CD4-positive, alpha-beta T cell treated with Interleukin-17A for 1 hour (primary cell): Measurements from ENCODE around the gene HNRNPR.
"Not testable (repeated sequence)": the region's sequence is repeated elsewhere in the genome, so short reads cannot be mapped to it uniquely, and the experiment has no call there.

ENCODE experiments used
- DNase-seq: peaks from one replicate; pipeline ENCODE4 v3.0.0-alpha.2; 2020

The HNRNPR gene

DNA sequence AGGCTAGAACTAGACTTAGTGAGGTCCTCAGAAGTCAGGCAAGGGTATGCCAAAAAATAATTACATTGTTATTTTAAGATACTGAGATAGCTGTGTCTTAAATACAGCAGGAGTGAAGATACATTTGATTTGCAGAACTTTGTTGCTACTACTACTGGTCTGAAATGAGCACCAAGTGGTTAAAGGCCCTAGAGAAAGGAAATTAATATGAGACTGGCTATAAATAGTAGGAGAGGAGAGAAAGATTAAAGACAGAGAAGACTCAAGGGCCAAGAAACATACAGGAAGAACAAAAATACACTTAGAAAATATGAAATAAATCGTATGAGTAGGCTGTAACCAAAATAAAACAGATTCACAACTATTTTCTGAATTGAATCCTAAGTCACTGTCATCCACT is 21.3 kb downstream of the HNRNPR start:
- DNase-seq, result no peak

DNA sequence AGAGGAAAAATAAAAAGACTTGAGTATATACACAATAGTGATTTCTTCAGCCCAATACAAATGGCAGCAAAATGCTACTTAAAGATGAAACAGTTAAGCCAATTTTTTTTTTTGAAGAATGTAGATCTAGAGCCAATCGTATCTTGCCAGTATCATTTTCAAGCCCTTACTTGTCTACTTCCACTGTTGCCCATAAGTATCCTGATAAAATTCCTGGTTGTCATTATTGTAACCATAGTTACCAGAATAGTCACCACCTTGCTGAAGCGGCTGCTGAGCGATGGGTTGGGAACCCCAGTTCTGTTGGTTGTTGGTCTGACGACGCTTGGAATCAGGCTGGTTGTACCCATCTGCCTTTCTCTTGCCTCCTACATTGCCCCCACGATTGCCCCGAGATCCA is 33.8 kb downstream of the HNRNPR start:
- DNase-seq, result not testable (repeated sequence)

DNA sequence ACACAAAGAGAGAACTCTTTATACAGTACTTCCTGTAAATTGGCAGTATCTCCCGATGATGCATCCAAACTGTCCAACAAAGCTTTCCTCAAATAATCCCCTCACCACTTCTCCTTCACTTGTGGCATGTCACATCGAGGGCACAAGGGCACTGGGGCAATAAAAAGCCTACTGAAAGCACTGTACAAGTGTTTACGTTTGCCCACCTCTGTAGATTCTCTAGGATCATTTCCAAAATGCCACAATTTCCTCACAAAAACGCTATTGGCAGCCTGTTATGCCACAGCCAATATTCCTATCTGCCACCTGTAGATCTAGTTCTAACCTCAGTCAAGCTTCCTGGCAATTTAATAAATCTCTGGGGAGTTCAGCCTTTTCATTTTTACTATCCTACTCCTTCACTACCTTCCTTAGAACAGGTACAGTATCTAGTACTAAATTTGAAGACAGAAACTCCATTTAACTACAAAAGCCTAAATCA is 39.9 kb downstream of the HNRNPR start:
- no peak for DNase-seq

DNA sequence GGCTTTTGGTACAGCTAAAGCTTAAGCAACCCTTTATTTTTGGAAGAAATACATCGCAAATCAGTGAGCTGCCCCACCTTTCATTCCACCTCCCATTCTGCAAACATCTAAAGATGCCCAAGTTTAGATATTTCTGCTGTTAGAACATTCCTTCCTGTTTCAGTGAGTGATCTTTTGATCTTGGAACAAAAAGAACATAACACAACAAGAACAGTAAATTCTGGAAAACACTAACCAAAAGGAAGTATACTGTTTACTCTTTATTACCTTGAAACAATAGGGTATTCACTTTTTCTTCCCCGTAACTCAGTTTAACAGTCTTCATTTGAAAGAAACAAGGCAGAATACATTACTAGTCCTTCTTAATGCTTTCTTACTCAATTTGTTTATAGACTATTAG is 40.6 kb downstream of the HNRNPR start:
- DNase-seq, result no peak

DNA sequence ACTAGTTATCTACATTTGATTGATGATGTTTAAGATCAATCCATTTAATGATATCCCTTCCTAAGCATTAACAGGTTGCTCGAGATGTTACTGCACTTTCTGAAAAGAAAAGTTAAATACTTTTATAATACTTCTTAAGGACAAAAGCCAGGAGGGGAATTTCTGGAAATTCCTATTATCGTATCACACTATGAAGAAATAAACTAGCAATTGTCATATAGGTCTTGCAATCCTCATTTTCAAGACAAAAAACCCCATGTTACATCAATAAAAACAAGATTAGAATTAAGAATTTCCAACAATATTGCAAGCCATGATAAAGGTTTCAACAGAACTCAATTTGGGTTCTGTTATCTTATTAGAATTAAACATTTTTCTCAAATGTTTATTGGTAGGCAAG is 47.2 kb downstream of the HNRNPR start:
- no peak for DNase-seq

DNA sequence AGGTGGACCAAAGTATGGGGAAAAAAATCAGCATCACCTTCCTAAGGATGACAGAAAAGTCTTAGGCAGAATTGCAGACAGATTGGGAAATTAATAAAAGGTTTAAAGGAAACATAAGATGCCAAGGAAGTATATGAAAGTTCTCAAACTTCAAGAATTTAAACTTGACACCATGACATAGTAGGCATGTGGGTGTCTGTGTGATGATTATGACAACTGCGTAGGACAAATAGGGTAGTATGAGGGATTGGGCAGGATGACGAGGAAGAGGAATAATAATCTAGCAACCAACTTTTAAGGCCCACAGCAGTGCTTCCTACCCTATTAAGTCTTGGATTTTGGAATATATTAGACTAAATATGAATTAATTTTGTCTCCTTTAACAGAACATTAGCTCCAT is 52.4 kb downstream of the HNRNPR start:
- DNase-seq, result no peak

DNA sequence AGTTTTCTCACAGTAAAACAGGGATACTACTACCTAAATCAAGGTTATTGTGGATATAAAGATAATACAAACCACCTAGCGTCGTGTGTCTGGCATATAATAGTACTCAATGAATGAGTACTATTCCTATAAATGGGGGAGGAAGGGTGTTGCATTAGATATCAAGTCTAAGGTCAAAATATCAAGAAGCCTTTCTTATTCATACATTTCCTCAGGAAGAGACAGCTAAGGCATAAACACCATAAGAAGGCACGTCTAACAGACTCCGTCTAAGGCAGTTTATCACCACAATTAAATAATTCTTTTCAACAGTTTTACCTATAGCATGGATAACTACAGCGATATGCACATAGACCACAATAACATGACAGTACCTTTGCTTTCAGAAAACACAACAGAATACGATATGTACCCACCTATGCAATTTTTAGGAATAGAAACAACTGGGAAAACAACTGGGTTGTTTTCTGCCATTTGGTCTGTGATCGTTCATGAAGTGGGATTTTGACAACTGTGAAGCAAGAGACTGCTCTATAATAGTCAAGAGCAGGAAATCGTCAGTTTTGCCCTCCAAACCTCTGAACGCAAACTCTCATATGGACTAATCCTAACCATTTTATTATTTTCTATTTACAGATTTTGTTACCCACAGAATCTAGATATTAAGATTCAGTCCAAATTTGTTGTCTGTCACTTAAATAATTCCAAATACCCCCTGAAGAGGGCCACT is 53.1 kb downstream of the HNRNPR start:
- no peak for DNase-seq

DNA sequence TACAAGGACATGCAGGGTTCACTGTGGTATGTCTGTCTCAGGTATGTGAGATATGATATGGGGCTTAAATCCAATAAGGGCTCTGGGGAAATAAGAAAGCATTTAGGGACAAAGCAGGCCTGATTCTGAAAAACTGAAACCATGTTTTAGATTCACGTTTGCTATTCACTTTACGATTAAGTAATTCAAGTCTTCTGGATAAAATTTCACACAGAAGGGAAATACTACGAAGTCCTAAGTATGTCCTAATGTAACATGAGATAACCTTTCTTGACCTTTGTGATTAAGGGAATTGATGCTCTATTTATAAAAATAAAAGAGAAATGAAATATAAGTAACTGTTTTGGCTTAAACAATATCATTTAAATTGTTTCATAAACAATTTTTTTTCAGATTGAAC is 55.4 kb downstream of the HNRNPR start:
- no peak for DNase-seq

DNA sequence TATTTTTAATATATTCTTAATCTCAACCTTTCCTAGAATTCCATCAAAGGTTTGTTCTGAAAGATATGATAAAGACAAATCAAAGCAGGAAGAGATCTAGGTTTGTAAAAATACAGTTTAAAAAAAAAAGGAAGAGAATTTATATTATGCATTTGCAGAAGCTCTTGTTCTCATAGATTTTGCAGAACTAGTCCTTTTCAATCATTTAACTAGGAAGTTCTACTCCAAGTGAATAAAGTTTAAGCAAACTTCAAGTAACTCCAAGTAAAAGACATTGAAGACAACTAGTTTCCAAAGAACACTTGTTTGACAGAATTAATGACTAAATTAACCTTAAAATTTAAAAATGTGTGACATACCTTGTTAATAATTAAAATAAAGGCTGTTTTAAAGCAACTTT is 55.9 kb downstream of the HNRNPR start:
- DNase-seq, result no peak

DNA sequence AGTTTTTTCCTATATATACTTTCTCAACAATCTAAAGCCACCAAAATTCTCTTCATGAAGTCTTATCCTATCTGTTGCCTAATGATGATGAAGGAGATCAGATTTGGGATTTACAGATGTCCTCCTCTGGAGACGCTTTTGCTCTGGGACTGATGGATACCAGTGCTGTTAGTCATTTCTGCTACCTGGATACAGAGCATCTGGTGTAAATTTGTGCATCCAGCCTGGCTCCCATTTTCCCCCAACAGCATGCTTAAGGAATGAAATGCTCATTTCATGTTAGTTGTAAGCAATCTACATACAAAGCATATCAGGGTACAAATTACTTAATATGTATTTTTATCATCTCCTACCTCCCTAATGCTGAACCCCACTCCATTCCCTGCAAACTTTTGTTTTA is 57.7 kb downstream of the HNRNPR start:
- no peak for DNase-seq

DNA sequence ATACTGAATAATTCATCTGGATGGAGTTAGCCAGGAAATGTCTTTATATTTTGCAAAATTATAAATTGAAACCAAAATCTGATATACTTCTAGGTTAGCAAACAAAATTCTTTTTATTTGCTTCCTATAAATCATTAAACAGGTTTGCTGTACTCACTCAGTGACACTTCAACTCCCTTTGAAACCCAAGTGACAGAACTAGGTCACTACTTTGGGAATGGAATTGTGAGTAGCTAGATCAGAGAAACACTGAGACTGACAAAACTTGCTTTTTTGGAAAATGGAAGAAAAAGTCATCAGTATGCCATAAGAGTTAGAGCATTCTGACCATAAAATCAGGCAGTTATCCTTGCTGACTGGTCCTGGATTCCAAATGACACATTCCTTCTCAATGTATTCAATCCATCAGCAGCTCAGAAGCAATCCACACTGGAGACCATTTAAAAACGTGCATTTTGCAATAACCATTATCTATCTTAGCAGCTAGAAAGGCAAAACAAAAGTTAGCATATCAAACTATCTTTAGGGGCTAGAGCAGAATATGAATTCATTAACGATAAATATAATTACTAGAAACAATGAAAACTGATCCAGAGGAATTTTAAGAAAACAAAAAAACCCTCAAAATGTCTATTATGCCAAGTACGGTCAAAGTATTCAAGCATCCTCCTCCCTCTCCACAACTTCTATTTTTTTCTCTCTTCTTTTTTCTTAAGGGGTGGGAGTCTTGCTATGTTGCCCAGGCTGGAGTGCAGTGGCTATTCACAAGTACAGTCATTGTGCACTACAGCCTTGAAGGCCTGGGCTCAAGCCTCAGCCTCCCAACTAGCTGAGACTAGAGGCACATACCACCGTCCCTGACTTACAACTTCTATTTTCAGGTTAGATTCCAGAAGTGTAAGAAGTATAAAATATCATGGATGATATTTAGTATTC is 60.1 kb downstream of the HNRNPR start:
- DNase-seq, result no peak

DNA sequence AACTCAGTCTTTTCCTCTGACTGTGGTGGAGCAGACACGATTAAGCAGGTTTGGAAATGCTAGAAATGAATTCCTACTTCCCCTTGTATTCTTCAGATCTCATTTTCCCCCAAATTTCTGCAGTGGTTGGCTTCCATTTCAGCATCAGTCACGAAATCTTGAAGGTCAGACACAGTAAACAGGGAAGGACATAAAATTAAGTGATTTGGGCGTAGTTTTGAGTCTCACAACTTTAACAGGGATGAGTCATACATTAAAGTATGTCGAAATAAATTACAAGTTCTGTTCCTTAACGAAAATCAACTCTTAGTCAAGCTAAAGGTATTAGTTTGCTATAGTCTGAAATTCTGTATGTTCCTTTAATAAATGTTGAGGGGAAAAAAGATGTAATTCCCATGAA is 61.1 kb downstream of the HNRNPR start:
- peak; percentile 9 for DNase-seq

DNA sequence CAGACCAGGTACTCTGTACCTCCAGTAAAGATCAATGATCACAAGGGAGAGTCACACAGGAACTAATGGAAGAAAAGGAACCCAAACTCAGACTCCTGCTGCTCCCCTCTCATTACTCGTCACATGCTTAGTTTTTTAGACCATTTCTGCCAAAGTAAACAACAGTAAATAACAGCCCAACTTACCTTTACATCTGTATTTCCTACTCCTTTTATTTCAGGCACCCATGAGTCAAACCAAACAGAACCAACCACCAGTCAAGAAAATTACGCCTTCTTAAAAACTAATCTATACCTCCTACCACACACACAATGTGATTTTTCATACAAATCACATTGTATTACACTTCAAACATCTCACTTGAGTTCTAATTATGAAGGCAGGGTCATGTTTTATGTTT is 65.4 kb downstream of the HNRNPR start:
- DNase-seq, result no peak

DNA sequence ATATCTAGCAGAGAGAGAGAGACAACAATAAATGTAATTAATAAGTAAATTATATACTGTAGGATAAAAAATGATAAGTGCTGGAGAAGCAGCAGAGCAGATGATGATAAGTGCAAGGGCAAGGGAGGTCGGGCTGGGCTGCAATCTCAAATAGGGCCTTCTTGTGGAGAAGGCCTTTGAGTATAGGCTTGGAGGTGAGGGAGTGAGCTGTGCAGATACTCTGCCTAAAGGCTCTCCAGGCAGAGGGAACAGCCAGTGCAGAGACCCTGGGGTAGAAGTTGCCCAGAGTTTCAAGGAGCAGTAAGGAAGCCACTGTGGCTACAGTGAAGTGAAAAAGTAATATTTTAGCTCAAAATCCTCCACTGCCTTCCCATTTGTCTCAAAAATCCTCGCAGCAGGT is 67.6 kb downstream of the HNRNPR start:
- no peak for DNase-seq

DNA sequence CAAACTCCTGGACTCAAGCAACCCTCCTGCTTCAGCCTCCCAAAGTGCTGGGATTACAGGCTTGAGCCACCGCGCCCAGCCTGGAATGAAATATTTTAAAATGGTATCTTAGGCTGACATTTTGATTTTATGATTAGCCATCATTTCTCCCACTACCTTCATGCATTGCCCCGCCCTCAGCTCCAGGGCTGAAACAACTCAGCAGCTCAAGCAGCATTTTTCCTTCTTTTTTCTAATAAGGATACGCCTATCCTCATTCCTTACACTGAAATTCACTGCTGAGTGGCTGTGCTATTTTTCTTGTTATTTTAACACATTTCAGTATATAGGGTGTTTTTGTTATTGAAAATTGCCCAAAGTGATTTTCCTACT is 70.0 kb downstream of the HNRNPR start:
- DNase-seq, result no peak

DNA sequence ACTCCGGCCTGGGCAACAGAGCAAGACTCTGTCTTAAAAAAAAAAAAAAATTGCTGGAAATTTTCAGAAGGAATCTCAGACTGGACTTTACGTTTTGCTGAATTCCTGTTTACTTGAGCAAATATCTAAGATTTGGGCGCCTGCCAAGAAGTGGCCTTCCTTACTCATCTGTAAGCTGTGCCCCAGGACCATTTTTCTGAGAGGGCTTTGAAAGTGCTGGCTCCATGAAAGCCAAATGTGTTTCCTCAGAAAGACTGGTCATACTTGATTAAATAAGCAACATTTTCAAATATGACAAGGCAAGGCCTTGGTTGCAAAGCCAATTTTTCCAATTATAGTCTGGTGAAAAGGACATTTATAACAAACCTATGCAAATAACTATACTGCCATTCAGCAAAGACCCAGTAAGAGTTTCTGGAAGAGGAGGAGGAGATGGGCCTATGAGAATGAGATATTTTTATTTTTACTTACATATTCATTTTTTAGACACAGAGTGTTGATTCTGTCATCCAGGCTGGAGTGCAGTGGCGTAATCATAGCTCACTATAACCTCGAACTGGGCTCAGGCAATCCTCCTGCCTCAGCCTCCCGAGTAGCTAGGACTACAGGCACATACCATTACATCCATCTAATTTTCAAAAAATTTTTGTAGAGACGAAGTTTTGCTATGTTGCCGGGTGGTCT is 70.5 kb downstream of the HNRNPR start:
- no peak for DNase-seq

DNA sequence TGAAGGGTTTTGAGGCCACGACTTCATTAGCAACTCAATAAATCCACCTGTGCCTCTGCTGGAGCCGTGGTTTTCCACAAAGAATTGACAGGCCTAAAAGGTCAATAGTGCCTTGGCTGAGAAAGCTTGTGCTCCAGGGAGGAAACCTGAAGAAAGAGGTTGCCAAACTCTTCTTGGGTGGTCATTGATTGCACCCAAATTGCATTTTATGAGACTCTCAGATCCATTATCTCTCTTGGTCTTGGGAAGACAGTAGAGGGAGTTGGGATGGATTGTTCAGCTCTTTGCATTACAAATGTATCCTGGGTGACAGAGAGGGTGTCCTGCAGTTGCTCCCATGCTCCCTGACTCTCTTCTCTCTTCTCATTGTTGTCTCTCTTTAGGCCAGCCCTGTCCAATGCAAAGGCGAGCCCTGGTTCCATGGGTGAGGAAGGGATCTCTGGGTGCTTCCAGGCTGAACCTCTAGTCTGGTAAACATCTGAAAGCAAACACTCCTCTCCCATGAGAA is 80.7 kb downstream of the HNRNPR start:
- no peak for DNase-seq

DNA sequence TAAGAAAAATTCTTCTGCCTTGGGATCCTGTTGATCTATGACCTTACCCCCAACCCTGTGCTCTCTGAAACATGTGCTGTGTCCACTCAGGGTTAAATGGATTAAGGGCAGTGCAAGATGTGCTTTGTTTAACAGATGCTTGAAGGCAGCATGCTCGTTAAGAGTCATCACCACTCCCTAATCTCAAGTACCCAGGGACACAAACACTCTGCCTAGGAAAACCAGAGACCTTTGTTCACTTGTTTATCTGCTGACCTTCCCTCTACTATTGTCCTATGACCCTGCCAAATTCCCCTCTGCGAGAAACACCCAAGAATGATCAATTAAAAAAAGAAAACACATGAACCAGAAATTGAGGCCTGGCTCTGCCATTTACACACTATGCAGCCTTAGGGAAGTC is 86.0 kb downstream of the HNRNPR start:
- not testable (repeated sequence) for DNase-seq

DNA sequence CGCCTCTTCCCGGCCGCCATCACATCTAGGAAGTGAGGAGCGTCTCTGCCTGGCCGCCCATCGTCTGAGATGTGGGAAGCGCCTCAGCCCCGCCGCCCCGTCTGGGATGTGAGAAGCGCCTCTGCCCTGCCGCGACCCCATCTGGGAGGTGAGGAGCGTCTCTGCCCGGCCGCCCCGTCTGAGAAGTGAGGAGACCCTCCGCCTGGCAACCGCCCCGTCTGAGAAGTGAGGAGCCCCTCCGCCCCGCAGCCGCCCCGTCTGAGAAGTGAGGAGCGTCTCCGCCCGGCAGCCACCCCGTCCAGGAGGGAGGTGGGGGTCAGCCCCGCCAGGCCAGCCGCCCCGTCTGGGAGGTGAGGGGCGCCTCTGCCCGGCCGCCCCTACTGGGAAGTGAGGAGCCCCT is 86.7 kb downstream of the HNRNPR start:
- DNase-seq, result not testable (repeated sequence)
